Gastrocnemius medialis (tissue), 4 donors: ENCODE data around the gene ACP7. TPM values are rescaled to one million over a fixed set of nuclear protein-coding genes. Genes with fewer than 3 reads are reported as not detected.

Experiments used
- ATAC-seq, 2 donors: fragments of 150-250 bp; one replicate each; pipeline ENCODE4 v1.9.1; 2016
- DNase-seq, 2 donors: peaks; one replicate each; pipeline ENCODE4 v3.0.0-alpha.2; 2019
- H3K27ac ChIP-seq, 4 donors: fragments of 200-600 bp; sonication (generic); 1 replicate in 1 of 4; 2 replicates in 3 of 4; pipeline ENCODE4 v1.5.1; 2016 to 2018; ENCODE audit warnings: mild to moderate bottlenecking in 2 of 4, moderate library complexity in 1 of 4
- H3K27me3 ChIP-seq, 3 donors: fragments of 200-600 bp; sonication (generic) in 2 of 3; 1 replicate in 1 of 3; 2 replicates in 2 of 3; pipeline versions ENCODE4 v1.5.1 to v1.6.0; 2016 to 2019; ENCODE audit warnings: mild to moderate bottlenecking in 1 of 3, moderate library complexity in 1 of 3
- H3K36me3 ChIP-seq, 2 donors: fragments of 200-600 bp; sonication (generic) in 1 of 2; one replicate each; pipeline ENCODE4 v1.5.1; 2017 to 2018
- H3K4me1 ChIP-seq, 2 donors: fragments of 200-600 bp; sonication (generic) in 1 of 2; one replicate each; pipeline ENCODE4 v1.5.1; 2016 to 2017; ENCODE audit warnings: mild to moderate bottlenecking in 2 of 2
- H3K4me3 ChIP-seq, 4 donors: fragments of 200-600 bp; sonication (generic) in 3 of 4; 1 replicate in 1 of 4; 2 replicates in 3 of 4; pipeline ENCODE4 v1.5.1; 2016 to 2019; ENCODE audit warnings: mild to moderate bottlenecking in 2 of 4
- H3K9me3 ChIP-seq, 3 donors: fragments of 200-600 bp; sonication (generic) in 2 of 3; 1 replicate in 1 of 3; 2 replicates in 2 of 3; pipeline ENCODE4 v1.5.1; 2016 to 2019
- CTCF ChIP-seq, 5 experiments: fragments of 450-650 bp in 3 of 5; fragments of 200-600 bp in 2 of 5; sonication (generic) in 2 of 5; IDR thresholded peaks in 4 of 5; conservative IDR thresholded peaks in 1 of 5; 1 replicate in 4 of 5; 2 replicates in 1 of 5; pipeline ENCODE4 v1.5.1; 2016 to 2019; ENCODE audit warnings: antibody characterized with exemption in 5 of 5, mild to moderate bottlenecking in 3 of 5, moderate library complexity in 3 of 5
- POLR2A ChIP-seq, 2 donors: fragments of 450-650 bp; IDR thresholded peaks; one replicate each; pipeline ENCODE4 v1.6.1; 2017; ENCODE audit warnings: antibody characterized with exemption in 2 of 2, mild to moderate bottlenecking in 2 of 2, moderate library complexity in 2 of 2
- in situ Hi-C, 4 donors: fragments of 200-750 bp; cut with MboI; loops; one replicate each; pipeline versions ENCODE4 v1.15.0 to v1.8.0; 2017; ENCODE audit warnings: low sequenced_read_pairs in 4 of 4
- intact Hi-C: fragments of 100-400 bp; cut with DNase I; formaldehyde crosslinking; loops from one replicate; pipeline ENCODE4 v1.15.1; 2023; ENCODE audit warnings: low total_unique reads
- total RNA-seq, 4 donors: library from RNA; depleted of rRNA; stranded (reverse); fragments of >200 nt; gene quantifications; one replicate each; pipeline versions ENCODE4 v1.1.0 to v1.2.3, GENCODE V29; 2016

The ACP7 gene, protein sequence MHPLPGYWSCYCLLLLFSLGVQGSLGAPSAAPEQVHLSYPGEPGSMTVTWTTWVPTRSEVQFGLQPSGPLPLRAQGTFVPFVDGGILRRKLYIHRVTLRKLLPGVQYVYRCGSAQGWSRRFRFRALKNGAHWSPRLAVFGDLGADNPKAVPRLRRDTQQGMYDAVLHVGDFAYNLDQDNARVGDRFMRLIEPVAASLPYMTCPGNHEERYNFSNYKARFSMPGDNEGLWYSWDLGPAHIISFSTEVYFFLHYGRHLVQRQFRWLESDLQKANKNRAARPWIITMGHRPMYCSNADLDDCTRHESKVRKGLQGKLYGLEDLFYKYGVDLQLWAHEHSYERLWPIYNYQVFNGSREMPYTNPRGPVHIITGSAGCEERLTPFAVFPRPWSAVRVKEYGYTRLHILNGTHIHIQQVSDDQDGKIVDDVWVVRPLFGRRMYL
- total RNA-seq, result not detected

DNA sequence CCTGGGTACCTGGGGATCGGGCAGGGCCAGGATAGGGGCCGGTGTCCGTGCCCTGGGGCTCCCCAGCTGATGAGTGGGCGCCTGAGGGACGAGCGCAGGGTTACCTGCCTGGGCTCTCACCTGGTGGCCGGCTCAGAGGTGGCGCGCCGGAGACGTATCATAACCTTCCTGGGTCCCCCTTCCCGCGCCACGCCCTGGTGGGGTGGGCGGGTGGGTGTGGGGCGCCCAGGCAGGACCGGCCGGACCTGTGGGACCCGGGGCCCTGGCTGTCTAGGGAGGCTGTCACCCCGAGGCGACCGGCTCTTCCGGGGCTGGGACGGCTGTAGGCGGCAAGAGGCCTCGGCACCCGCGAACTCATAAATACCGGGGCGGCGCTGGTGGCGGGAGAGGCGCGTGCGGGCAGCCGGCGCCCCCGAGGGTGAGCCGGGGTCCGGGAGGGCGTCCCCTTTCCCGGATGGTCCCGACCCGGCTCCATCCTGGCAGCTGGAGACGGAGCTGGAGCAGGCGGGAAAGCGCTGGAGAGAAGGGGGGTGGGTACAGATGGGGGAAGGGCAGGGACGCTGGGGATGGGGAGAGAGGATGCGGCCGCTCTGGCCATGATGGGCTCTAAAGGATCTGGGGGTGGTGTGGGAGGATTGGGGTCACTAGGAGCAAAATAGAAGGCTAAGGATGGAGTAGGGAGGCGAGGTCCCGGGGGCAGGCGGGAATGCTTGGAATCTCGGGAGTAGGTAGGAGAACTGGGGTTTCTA, at the start of gene ACP7:
Gene ACP7 (plus strand): TSS at position 386 of the 749 bp plus-strand sequence. CDS start 902 bp downstream, outside the sequence.
- ATAC-seq (no peak), DNase-seq (no peak)
- in situ Hi-C loops, result no loop called here
- Histone ChIP-seq H3K9me3 (no peaks in the 10 kb centered on the region), H3K27me3 (peaks cover 38 to 52% (median 47%) of the 10 kb centered on the region in 3 donors), H3K27ac (no peak within 1 kb of the TSS), H3K4me1 (no peaks in the 10 kb centered on the region), H3K4me3 (no peak within 1 kb of the TSS), H3K36me3 (no peaks in the 10 kb centered on the region)
- TF ChIP-seq CTCF (IDR thresholded peaks at IDR 0.05 in 4 of 5, conservative IDR thresholded peaks at IDR 0.05 in 1 of 5), result no peak
- no peak for TF ChIP-seq POLR2A (IDR thresholded peaks at IDR 0.05)
- intact Hi-C loops, result no loop called here

GRCh38 chr19:39036581-39036980, 47.6 kb upstream of the ACP7 start:
- no peak overlapping the region for H3K4me3 ChIP-seq
- no peak overlapping the region for H3K27ac ChIP-seq
- in situ Hi-C loops (no loop called here), intact Hi-C loops (no loop called here)
- peaks cover 0 to 7% of the 10 kb centered on the region in 2 donors for H3K4me1 ChIP-seq
- ATAC-seq, result no peak
- no peak for TF ChIP-seq POLR2A (IDR thresholded peaks at IDR 0.05)
- H3K27me3 ChIP-seq, result peaks cover 8 to 18% (median 16%) of the 10 kb centered on the region in 3 donors
- H3K36me3 ChIP-seq, result no peaks in the 10 kb centered on the region
- no peak for DNase-seq
- no peaks in the 10 kb centered on the region for H3K9me3 ChIP-seq

DNA sequence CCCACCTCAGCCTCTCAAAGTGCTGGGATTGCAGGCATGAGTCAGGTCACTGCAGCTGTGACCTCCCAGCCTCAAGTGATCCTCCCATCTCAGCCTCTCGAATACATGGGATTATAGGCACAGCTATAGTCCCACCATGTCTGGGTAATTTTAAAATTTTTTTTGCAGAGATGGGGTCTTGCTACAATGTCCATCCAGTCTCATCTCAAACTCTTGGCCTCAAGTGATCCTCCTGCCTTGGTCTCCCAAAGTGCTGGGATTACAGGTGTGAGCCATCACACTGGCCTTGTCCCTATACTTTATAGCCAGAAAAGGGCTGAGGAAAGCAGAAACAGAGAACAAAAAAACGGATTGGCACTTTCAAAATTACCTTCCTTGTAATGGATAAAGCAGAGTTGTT, 47.0 kb upstream of the ACP7 start:
- H3K4me3 ChIP-seq, result no peak overlapping the region
- in situ Hi-C loops, result no loop called here
- peaks cover 6 to 12% (median 10%) of the 10 kb centered on the region in 3 donors for H3K27me3 ChIP-seq
- peaks cover 0 to 3% of the 10 kb centered on the region in 2 donors for H3K4me1 ChIP-seq
- H3K36me3 ChIP-seq, result no peaks in the 10 kb centered on the region
- ATAC-seq (no peak), DNase-seq (no peak)
- no peak overlapping the region for H3K27ac ChIP-seq
- intact Hi-C loops, result no loop called here
- TF ChIP-seq POLR2A (IDR thresholded peaks at IDR 0.05) (no peak), CTCF (IDR thresholded peaks at IDR 0.05 in 4 of 5, conservative IDR thresholded peaks at IDR 0.05 in 1 of 5) (no peak)
- H3K9me3 ChIP-seq, result no peaks in the 10 kb centered on the region

DNA sequence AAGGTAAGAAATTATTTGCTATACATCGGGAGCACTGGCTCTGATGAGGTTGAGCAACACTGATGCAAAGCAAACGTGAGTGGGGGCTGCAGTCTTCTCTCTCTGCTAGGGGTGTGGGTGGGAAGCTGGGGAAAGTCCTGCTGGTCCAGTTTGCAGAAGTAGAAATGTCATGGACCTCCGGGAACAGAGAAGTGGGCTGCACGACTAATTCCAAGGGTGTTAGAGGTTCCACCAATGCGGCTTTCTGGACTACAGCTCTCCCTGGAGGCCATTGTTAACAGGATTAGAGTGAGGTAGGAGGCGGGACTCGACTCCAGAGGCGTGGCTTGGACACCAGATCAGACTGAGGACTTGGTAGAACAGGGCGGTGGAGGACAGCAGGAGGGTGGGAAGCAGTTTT, 46.1 kb upstream of the ACP7 start:
- intact Hi-C loops, result no loop called here
- Histone ChIP-seq H3K4me1 (no peaks in the 10 kb centered on the region), H3K27me3 (peaks cover 0 to 3% (median 2%) of the 10 kb centered on the region in 3 donors), H3K36me3 (no peaks in the 10 kb centered on the region), H3K4me3 (no peak overlapping the region), H3K27ac (no peak overlapping the region), H3K9me3 (no peaks in the 10 kb centered on the region)
- no peak for DNase-seq
- in situ Hi-C loops, result no loop called here
- TF ChIP-seq CTCF (IDR thresholded peaks at IDR 0.05 in 4 of 5, conservative IDR thresholded peaks at IDR 0.05 in 1 of 5) (no peak), POLR2A (IDR thresholded peaks at IDR 0.05) (no peak)
- no peak for ATAC-seq

- intact Hi-C loops, result no loop called here
- in situ Hi-C loops, result no loop called here
Measured at GRCh38 chr19:39045506-39045905, 38.7 kb upstream of the ACP7 start.

More at GRCh38 chr19:39045506-39045905, 38.7 kb upstream of the ACP7 start:
- no peak for ATAC-seq
- TF ChIP-seq POLR2A (IDR thresholded peaks at IDR 0.05), result no peak
- no peak for TF ChIP-seq CTCF (IDR thresholded peaks at IDR 0.05 in 4 of 5, conservative IDR thresholded peaks at IDR 0.05 in 1 of 5)
- H3K4me3 ChIP-seq, result no peak overlapping the region
- no peak for DNase-seq
- no peaks in the 10 kb centered on the region for H3K36me3 ChIP-seq
- no peaks in the 10 kb centered on the region for H3K9me3 ChIP-seq
- H3K4me1 ChIP-seq, result no peaks in the 10 kb centered on the region
- peaks cover 0 to 3% (median 0%) of the 10 kb centered on the region in 3 donors for H3K27me3 ChIP-seq
- no peak overlapping the region for H3K27ac ChIP-seq
